Suprapubic skin (tissue), 4 donors: ENCODE data around the gene DDX1. TPM values are rescaled to one million over a fixed set of nuclear protein-coding genes. Genes with fewer than 3 reads are reported as not detected.
"Not testable (repeated sequence)": the region's sequence is repeated elsewhere in the genome, so short reads cannot be mapped to it uniquely, and the experiment has no call there.

ENCODE experiments used
- DNase-seq, 2 donors: peaks; one replicate each; pipeline ENCODE4 v3.0.0-alpha.2; 2019; ENCODE audit warnings: low spot score in 2 of 2
- H3K27ac ChIP-seq: fragments of 200-600 bp; sonication (generic); one replicate; pipeline ENCODE4 v1.5.1; 2019
- H3K27me3 ChIP-seq: fragments of 200-600 bp; sonication (generic); one replicate; pipeline ENCODE4 v1.5.1; 2019
- H3K36me3 ChIP-seq: fragments of 200-600 bp; sonication (generic); one replicate; pipeline ENCODE4 v1.5.1; 2019
- H3K4me1 ChIP-seq: fragments of 200-600 bp; sonication (generic); one replicate; pipeline ENCODE4 v1.5.1; 2019
- H3K4me3 ChIP-seq: fragments of 200-600 bp; sonication (generic); one replicate; pipeline ENCODE4 v1.5.1; 2019; ENCODE audit warnings: mild to moderate bottlenecking
- H3K9me3 ChIP-seq: fragments of 200-600 bp; sonication (generic); one replicate; pipeline ENCODE4 v1.5.1; 2019
- CTCF ChIP-seq, 2 donors: fragments of 200-600 bp in 1 of 2; fragments of 450-650 bp in 1 of 2; sonication (generic) in 1 of 2; IDR thresholded peaks; one replicate each; pipeline ENCODE4 v1.5.1; 2016 to 2019; ENCODE audit warnings: antibody characterized with exemption in 2 of 2, mild to moderate bottlenecking in 1 of 2, moderate library complexity in 1 of 2
- EP300 ChIP-seq: sonication (generic); formaldehyde crosslinking; IDR thresholded peaks from one replicate; pipeline ENCODE4 v1.6.1; 2017; ENCODE audit warnings: antibody characterized with exemption
- POLR2A ChIP-seq, 2 donors: fragments of 450-650 bp; IDR thresholded peaks; one replicate each; pipeline ENCODE4 v1.6.1; 2017; ENCODE audit warnings: antibody characterized with exemption in 2 of 2, mild to moderate bottlenecking in 2 of 2, moderate library complexity in 2 of 2
- POLR2AphosphoS5 ChIP-seq, 3 donors: sonication (generic); formaldehyde crosslinking; IDR thresholded peaks; one replicate each; pipeline ENCODE4 v1.6.1; 2017; ENCODE audit warnings: antibody characterized with exemption in 3 of 3
- WGBS: methylation state at CpG from one replicate; pipeline ENCODE4 v1.1.5; 2018; 5-methylcytosine and 5-hydroxymethylcytosine counted together
- total RNA-seq, 4 donors: library from RNA; depleted of rRNA; stranded (reverse); fragments of >200 nt; gene quantifications; one replicate each; pipeline ENCODE4 v1.1.0, GENCODE V29; 2016

Gene DDX1
- total RNA-seq, 4 donors from 2014 or later = 40.9 to 62.1 (median 51.8) TPM

GRCh38 chr2:15609341-15610042 lies 17.8 kb downstream of the DDX1 start:
- DNase-seq = no peak
- TF ChIP-seq POLR2A (IDR thresholded peaks at IDR 0.05) (no peak), EP300 (no peak), POLR2AphosphoS5 (IDR thresholded peaks at IDR 0.05) (no peak), CTCF (IDR thresholded peaks at IDR 0.05) (no peak)
- Histone ChIP-seq H3K9me3 (no peaks in the 10 kb centered on the region), H3K4me3 (no peak overlapping the region), H3K4me1 (no peaks in the 10 kb centered on the region), H3K27ac (no peak overlapping the region), H3K36me3 (peaks cover 68% of the 10 kb centered on the region), H3K27me3 (no peaks in the 10 kb centered on the region)
- WGBS = 93% methylated on average over 1 of the region's 1 CpG

- 92% methylated on average over 5 of the region's 5 CpGs for WGBS
- Histone ChIP-seq H3K36me3 (peaks cover 58% of the 10 kb centered on the region), H3K27me3 (no peaks in the 10 kb centered on the region), H3K4me1 (no peaks in the 10 kb centered on the region), H3K27ac (no peak overlapping the region), H3K4me3 (no peak overlapping the region), H3K9me3 (no peaks in the 10 kb centered on the region)
- DNase-seq = no peak
- TF ChIP-seq POLR2AphosphoS5 (IDR thresholded peaks at IDR 0.05) (no peak), CTCF (IDR thresholded peaks at IDR 0.05) (no peak), EP300 (no peak), POLR2A (IDR thresholded peaks at IDR 0.05) (no peak)
Measured at GRCh38 chr2:15610430-15610952, 18.8 kb downstream of the DDX1 start.

- DNase-seq, H3K27ac ChIP-seq, H3K4me3 ChIP-seq, H3K4me1 ChIP-seq, H3K9me3 ChIP-seq, H3K27me3 ChIP-seq: not testable (repeated sequence)
- peaks cover 54% of the 10 kb centered on the region for H3K36me3 ChIP-seq
- WGBS = no CpG with 5 or more reads among the region's 33 CpGs
Measured at GRCh38 chr2:15612101-15612500, 20.4 kb downstream of the DDX1 start.

- Histone ChIP-seq H3K4me1 (no peaks in the 10 kb centered on the region), H3K36me3 (peaks cover 47% of the 10 kb centered on the region), H3K9me3 (no peaks in the 10 kb centered on the region), H3K27ac (no peak overlapping the region), H3K27me3 (no peaks in the 10 kb centered on the region), H3K4me3 (no peak overlapping the region)
- WGBS = 96% methylated on average over 10 of the region's 10 CpGs
- DNase-seq = no peak
- TF ChIP-seq POLR2A (IDR thresholded peaks at IDR 0.05) (no peak), CTCF (IDR thresholded peaks at IDR 0.05) (no peak), EP300 (no peak), POLR2AphosphoS5 (IDR thresholded peaks at IDR 0.05) (no peak)
Measured at GRCh38 chr2:15613736-15614429, 22.2 kb downstream of the DDX1 start.

GRCh38 chr2:15614545-15615300 lies 23.1 kb downstream of the DDX1 start:
- Histone ChIP-seq H3K27ac (no peak overlapping the region), H3K9me3 (no peaks in the 10 kb centered on the region), H3K27me3 (no peaks in the 10 kb centered on the region), H3K4me3 (no peak overlapping the region), H3K4me1 (no peaks in the 10 kb centered on the region), H3K36me3 (peaks cover 48% of the 10 kb centered on the region)
- WGBS = 83% methylated on average over 6 of the region's 6 CpGs
- TF ChIP-seq POLR2A (IDR thresholded peaks at IDR 0.05) (no peak), CTCF (IDR thresholded peaks at IDR 0.05) (no peak), EP300 (no peak), POLR2AphosphoS5 (IDR thresholded peaks at IDR 0.05) (no peak)
- no peak for DNase-seq
